ENCODE results near the gene KCNAB1.
A peak's percentile ranks its signal among the peaks of the same experiment; 100 is the strongest.

KCNAB1 gene

DNA sequence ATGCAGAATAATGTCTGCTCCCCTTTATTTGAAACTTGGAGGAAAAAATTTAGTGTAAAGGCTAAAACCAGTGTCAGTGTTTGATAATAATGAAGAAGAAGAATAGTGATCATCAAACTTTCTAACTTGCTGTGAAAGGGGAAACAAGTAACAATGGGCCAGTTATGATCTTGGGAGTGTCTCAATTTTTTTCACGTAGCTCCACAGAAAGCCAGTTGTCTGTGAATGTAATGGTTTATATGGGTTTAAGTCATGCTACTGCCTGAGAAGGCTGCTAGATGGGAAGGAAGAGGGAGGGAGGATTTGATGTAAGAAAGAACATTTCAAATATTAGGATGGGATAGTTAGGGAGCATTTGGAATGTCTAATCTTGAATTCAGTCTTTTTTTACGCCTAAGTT lies 455.7 kb downstream of the KCNAB1 start:
- DNase-seq (ENCODE audit: low read depth): no peak

DNA sequence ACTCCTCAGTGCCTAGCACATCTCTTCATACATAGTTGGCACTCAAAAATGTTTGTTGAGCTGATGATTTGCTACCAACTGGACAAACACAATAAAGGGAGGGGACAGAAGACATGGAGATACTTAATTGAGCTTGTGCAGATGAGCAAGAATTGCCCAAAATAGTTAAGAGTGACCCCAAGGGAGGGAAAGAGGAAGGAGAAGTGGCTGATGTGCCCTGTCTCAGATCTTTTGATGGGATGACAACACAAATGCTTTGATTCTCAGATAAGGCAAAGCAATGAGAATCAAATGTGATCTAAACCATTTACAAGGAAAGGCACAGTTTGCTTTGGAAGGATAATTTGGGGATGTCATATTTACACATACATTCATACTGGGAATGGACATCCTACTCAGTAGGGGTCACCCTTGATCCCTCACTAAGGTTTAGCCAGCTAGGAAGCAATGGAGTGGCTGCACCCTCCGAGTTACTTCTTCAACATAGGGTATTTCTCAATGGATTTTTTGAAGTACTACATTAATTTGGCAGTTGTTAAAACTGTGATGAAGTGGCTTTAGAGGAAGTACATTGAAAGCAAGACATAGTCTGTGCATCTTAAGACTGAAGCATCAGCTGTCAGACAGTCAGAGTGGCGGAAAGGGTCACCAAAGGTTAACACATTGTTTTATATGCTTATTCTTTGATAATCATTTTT lies 456.4 kb downstream of the KCNAB1 start:
- peak; percentile 16 for DNase-seq (ENCODE audit: low read depth)

DNA sequence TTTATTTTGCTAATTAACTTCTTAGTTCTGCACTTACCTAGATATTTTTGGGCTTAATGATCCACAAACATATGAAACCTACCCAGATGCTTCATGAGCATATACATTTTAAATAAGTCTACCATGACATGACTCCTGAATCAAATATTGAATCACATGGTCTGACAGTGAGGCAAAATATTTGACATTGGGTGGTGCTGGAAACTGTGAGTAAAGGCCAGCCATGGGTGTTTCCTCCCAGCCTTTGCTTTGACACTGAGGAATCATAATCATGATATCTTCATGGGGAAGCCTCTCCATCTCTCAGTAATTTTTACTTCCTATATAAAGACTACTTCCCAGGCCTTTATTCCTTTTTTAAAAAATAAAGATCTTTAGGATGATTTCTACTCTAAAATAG lies 457.4 kb downstream of the KCNAB1 start:
- DNase-seq (ENCODE audit: low read depth): peak; percentile 67

DNA sequence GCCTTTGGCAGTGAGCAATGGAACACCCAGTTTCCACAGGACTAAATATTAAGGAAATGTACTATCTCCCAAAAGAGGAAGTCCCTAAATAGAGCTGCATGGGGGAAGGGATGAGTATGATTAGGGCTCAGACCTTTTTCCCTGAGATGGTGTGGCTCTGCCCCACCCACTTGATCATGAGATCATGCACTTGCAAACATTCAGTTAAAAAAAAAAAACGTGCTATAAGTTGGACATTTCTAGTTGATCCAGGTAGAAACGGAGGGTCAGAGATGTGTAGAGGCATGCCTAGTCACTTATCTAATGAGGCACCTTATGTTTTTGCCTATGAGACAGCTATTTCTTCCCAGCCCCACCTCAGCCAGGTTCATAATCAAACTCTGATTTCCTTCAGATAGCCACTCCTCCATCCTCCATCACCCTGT lies 459.1 kb downstream of the KCNAB1 start:
- no peak for DNase-seq (ENCODE audit: low read depth)

DNA sequence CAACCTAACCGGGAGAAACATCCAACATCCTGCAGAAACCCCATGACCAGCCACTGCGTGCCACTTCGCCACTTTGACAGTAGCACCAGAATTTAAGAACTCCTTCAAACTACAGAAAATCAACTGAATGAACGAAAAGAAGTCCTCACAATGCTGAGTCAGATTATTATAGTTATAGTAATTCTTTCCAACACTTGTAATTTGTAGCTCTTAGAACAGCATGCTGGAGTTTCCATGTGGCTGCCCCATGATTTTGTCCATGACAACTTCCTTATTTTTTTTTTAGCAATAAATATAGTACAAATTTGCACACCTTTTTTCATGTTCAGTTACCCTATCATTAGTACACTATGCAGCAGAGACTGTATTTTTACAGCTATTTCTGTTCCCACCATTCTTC lies 460.7 kb downstream of the KCNAB1 start:
- no peak for DNase-seq (ENCODE audit: low read depth)

DNA sequence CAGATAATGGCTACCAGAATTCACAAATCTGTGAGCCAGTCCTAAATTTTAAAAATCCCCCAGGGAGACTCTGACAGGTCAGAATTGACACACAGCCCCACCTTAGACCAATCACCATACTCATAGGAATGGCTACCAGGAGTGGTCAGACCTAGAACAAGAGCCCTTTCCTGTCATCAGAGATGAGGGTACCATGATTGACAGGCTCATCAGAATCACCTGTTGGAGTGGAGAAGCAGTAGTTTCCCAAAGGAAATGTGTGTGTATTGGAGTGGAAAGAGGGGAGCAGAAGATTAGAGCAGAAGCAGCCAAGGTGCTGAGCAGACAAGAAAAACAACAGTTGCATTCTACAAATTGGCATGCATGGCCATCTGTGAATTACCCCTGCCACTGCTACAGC lies 461.6 kb downstream of the KCNAB1 start:
- no peak for DNase-seq (ENCODE audit: low read depth)

DNA sequence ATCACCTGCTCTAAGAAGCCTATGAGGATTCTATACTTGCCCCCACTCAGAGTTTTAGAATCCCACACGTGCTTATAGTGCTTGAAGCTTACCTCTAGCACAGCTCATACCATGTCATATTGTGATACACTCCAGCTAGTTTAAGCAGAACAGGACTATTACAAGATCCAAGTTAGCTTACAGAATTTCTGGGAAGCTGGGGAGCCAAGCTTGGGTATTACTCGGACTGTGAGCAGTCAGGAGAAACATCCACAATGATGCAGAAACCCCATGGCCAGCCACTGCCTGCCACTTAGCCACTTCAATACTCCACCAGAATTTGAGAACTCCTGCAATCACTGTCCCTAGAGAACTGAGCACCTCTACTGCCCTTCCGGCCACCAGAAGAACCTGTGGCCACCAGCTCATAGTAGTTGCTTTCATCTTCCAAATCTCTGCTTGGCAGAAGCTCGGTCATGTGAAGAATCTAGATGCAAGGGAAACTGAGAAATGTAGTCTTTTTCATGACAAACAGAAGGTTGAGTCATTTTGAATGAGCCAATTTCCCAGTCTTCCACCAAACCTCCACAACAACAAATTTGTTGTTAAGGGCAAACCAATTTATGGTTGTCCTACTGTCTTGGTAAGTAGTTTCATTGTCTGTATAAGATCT lies 462.3 kb downstream of the KCNAB1 start:
- DNase-seq (ENCODE audit: low read depth): no peak

DNA sequence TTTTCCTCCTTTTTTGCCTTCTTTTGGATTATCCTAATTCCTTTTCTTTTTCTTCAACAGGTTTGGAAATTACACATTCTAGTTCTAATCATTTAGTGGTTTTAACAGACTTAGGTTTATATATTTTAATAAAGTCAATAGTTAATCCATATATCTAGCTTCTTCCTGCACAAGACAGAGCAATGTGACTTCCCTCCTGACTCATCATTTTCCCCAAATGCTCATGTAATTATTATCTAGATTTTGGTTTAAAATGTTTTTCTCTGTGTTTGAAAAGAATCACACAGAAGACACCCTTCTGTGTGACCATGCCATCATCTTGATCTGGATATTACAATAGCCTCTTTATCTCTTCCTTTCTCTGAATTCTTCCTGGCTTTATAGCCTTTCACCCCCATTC lies 463.1 kb downstream of the KCNAB1 start:
- no peak for DNase-seq (ENCODE audit: low read depth)

DNA sequence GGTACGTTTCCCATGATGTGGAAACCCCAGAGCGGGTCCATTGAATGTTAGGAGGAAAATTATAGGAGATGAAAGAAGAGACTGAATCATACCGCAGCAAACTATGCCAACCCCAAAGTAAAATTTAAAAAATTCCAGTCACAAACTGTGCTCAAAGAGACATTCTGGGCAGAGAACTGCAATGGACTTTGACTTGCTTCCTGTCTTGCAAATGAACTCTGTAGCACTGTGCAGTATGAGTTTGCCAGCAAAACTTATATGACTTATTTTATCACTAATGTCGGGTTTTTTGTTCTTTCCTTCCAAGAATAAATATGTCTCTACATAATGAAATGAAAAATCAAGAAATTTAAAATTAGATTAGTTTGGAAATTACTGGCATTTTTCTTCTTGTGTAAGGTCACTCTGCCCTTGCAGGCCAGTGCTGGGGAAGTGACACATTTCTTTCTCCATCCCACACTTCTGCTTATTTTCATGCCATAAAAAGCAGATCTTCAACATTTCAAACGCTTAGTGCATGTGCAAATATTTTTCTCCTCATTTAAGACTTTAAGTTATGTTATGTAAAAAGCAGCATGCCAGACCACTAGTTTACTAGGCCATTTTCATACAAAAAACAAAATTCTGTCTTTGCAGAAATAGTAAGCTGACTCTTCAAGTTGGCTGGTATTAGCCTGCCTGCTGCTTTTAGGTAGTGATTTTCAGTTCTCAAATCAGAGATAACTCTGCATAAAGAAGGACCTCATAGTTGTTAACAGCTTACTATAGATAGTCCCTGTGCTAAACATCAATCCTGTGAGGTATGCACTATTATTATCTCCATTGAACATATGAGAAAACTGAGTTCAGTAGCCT lies 466.8 kb downstream of the KCNAB1 start:
- peak; percentile 19 for DNase-seq (ENCODE audit: low read depth)

DNA sequence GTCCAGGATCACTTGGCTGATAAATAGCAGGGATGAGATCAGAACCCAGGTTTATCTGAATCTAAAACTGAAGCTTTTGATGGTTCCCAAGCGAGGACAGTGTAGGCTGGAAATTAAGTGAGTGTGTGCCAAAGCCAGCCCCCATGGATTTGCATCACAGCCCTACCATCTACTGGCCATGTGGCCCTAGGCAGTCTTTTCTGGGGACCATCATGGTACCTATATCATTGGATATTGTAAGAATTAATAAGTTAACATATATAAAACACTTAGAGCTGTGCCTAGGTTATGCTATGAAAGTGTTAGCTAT lies 467.3 kb downstream of the KCNAB1 start:
- DNase-seq (ENCODE audit: low read depth): no peak

All from EH (cell line).